SJCRH30 (cell line): ENCODE results near the gene PRSS1. TPM values are rescaled to one million over a fixed set of nuclear protein-coding genes. Genes with fewer than 3 reads are reported as not detected.
"Not testable (repeated sequence)": the region's sequence is repeated elsewhere in the genome, so short reads cannot be mapped to it uniquely, and the experiment has no call there.

ENCODE experiments used
- DNase-seq, 2 experiments: peaks; one replicate each; pipeline ENCODE4 v3.0.0-alpha.2; 2015 to 2020
- H3K27ac ChIP-seq: fragments of 250-450 bp; sonication (Bioruptor Pico); 2 replicates; pipeline ENCODE4 v1.5.1; 2020; ENCODE audit warnings: mild to moderate bottlenecking, moderate library complexity
- H3K27me3 ChIP-seq: fragments of 250-450 bp; sonication (Bioruptor Pico); 2 replicates; pipeline ENCODE4 v1.5.1; 2020; ENCODE audit warnings: mild to moderate bottlenecking, moderate library complexity
- H3K36me3 ChIP-seq: fragments of 250-450 bp; sonication (Bioruptor Pico); 2 replicates; pipeline ENCODE4 v1.5.1; 2020; ENCODE audit warnings: mild to moderate bottlenecking, moderate library complexity
- H3K4me1 ChIP-seq: fragments of 250-450 bp; sonication (Bioruptor Pico); 2 replicates; pipeline ENCODE4 v1.5.1; 2020; ENCODE audit warnings: mild to moderate bottlenecking, moderate library complexity
- H3K4me3 ChIP-seq: fragments of 250-450 bp; sonication (Bioruptor Pico); 2 replicates; pipeline ENCODE4 v1.5.1; 2020; ENCODE audit warnings: mild to moderate bottlenecking, moderate library complexity
- H3K9me3 ChIP-seq: fragments of 250-450 bp; sonication (Bioruptor Pico); replicated peaks from 2 replicates; pipeline ENCODE4 v1.5.1; 2020; ENCODE audit warnings: mild to moderate bottlenecking, moderate library complexity
- total RNA-seq: library from RNA; depleted of rRNA; stranded (reverse); fragments of >200 nt; shearing (Covaris generic); gene quantifications from 2 replicates; pipeline ENCODE4 v1.2.3, GENCODE V29; 2014; rRNA removed

PRSS1 gene
- total RNA-seq: not detected in 2 replicates

- Histone ChIP-seq H3K9me3 (no peaks in the 10 kb centered on the region), H3K27ac (no peak within 1 kb of the TSS), H3K4me3 (no peak within 1 kb of the TSS), H3K27me3 (no peaks in the 10 kb centered on the region), H3K36me3 (no peaks in the 10 kb centered on the region), H3K4me1 (no peaks in the 10 kb centered on the region)
- DNase-seq: no peak
Observed at GRCh38 chr7:142749218-142749993, at the start of gene PRSS1. Gene PRSS1, plus strand, starts transcription at chr7:142749472. Its CDS starts 13 bp downstream, at chr7:142749485.

- H3K27ac ChIP-seq, H3K27me3 ChIP-seq, H3K4me1 ChIP-seq, H3K4me3 ChIP-seq, H3K9me3 ChIP-seq, DNase-seq, H3K36me3 ChIP-seq: not testable (repeated sequence)
Observed at GRCh38 chr7:142700935-142701334, 48.3 kb upstream of the PRSS1 start.

- no peaks in the 10 kb centered on the region for H3K36me3 ChIP-seq
- H3K27ac ChIP-seq: no peak overlapping the region
- DNase-seq: no peak
- H3K4me1 ChIP-seq: no peaks in the 10 kb centered on the region
- H3K4me3 ChIP-seq: no peak overlapping the region
- no peaks in the 10 kb centered on the region; the same call in 1 of the 2 replicates for H3K27me3 ChIP-seq
- no peaks in the 10 kb centered on the region for H3K9me3 ChIP-seq
Observed at GRCh38 chr7:142703655-142704305, 45.5 kb upstream of the PRSS1 start.

- DNase-seq, H3K36me3 ChIP-seq, H3K4me1 ChIP-seq, H3K4me3 ChIP-seq, H3K9me3 ChIP-seq, H3K27ac ChIP-seq: not testable (repeated sequence)
- peaks cover 11% of the 10 kb centered on the region; the same call in 1 of the 2 replicates for H3K27me3 ChIP-seq
Observed at GRCh38 chr7:142708726-142709125, 40.5 kb upstream of the PRSS1 start.

- no peaks in the 10 kb centered on the region for H3K9me3 ChIP-seq
- H3K27me3 ChIP-seq: peaks cover 11% of the 10 kb centered on the region; the same call in 1 of the 2 replicates
- no peak for DNase-seq
- H3K4me1 ChIP-seq: no peaks in the 10 kb centered on the region
- no peaks in the 10 kb centered on the region for H3K36me3 ChIP-seq
- no peak overlapping the region for H3K27ac ChIP-seq
- no peak overlapping the region for H3K4me3 ChIP-seq
Observed at GRCh38 chr7:142709921-142710320, 39.4 kb upstream of the PRSS1 start.

DNA sequence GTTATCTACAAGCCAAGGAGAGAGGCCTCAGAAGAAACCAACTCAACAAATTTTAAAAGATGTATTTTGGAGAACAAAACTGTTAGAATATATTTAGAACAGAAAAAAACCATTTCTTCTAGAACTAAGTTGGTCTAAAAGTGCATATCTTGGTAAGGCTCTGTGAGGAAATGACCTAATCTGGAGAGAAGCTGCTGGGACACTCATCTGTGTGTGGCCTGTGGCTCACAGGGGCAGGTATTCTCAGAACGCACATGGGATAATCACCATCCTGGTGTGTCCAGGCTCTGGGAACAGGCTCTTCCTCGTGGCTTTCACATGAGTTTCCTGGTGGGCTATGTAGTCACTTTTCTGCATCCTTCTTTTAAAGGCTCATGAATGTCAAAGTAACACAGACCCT lies 38.1 kb upstream of the PRSS1 start:
- Histone ChIP-seq H3K36me3 (no peaks in the 10 kb centered on the region), H3K4me1 (no peaks in the 10 kb centered on the region), H3K27me3 (peaks cover 11% of the 10 kb centered on the region; the same call in 1 of the 2 replicates), H3K4me3 (no peak overlapping the region), H3K9me3 (no peaks in the 10 kb centered on the region), H3K27ac (no peak overlapping the region)
- no peak for DNase-seq

- Histone ChIP-seq H3K36me3 (no peaks in the 10 kb centered on the region), H3K4me3 (no peak overlapping the region), H3K9me3 (no peaks in the 10 kb centered on the region), H3K27ac (no peak overlapping the region), H3K4me1 (no peaks in the 10 kb centered on the region), H3K27me3 (peaks cover 11% of the 10 kb centered on the region; the same call in 1 of the 2 replicates)
- DNase-seq: peak in 1 of 2 experiments; percentile 39
Observed at GRCh38 chr7:142711746-142712616, 37.3 kb upstream of the PRSS1 start.

DNA sequence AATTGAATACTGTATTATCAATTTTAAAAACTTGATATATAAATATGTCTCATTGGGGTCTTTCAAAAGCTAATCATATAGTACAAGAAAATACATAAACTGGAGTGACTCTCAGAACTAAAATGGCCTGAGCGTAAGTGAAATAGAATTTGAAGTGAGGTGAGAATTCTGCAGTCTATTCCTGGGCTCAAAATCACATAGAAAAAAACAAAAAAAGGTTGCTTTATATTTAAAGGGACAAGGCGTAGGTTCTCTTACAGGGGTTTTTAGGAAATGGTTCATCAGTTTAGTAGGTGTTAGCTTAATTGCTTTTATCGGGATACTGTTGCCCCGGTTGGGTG lies 36.7 kb upstream of the PRSS1 start:
- peaks cover 11% of the 10 kb centered on the region; the same call in 1 of the 2 replicates for H3K27me3 ChIP-seq
- no peaks in the 10 kb centered on the region for H3K36me3 ChIP-seq
- H3K4me1 ChIP-seq: no peaks in the 10 kb centered on the region
- no peak overlapping the region for H3K27ac ChIP-seq
- H3K9me3 ChIP-seq: no peaks in the 10 kb centered on the region
- no peak for DNase-seq
- no peak overlapping the region for H3K4me3 ChIP-seq

DNA sequence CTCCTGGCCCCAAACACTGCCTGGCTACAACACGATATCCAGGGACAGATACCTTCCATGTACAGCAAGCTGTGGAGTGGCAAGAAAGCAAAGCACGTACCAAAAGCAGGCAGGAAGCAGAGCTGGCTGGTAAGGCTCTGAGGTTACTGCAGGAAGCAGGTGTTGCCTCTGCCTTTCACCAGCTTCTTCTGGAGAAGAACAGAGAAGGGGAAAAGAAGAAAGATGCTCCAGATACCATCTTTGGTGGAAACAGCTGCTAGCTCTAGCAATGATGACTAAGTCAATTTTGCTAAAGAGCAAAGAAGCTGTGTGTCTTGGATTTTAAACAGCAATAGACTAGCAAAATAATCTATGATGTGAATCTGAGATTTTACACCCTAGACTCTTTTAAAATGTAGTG lies 34.9 kb upstream of the PRSS1 start:
- H3K36me3 ChIP-seq: no peaks in the 10 kb centered on the region
- H3K27me3 ChIP-seq: peaks cover 7% of the 10 kb centered on the region; the same call in 1 of the 2 replicates
- no peaks in the 10 kb centered on the region for H3K9me3 ChIP-seq
- no peak overlapping the region for H3K27ac ChIP-seq
- H3K4me3 ChIP-seq: no peak overlapping the region
- peak; percentile 4 to 26 for DNase-seq
- no peaks in the 10 kb centered on the region for H3K4me1 ChIP-seq

DNA sequence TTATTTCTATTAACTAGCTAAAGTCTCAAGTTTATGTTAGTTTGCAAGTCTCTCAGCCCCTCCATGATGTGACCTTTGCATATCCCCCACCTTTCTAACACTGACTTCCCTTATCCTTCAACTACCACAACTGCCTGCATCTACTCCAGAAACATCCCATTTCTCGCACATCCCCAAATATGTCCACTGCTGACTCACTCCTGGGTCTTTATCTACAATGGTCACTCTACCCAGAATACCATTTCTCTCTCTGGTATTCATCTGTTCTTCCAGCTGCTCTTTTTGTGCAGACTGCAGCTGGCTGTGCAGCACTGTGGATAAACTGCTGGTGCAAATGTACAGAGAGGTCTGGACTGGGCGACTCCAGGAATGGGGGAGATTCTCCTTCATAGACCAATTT lies 32.7 kb upstream of the PRSS1 start:
- H3K27ac ChIP-seq: no peak overlapping the region
- no peaks in the 10 kb centered on the region for H3K4me1 ChIP-seq
- DNase-seq: no peak
- no peaks in the 10 kb centered on the region for H3K9me3 ChIP-seq
- H3K36me3 ChIP-seq: no peaks in the 10 kb centered on the region
- peaks cover 4% of the 10 kb centered on the region; the same call in 1 of the 2 replicates for H3K27me3 ChIP-seq
- H3K4me3 ChIP-seq: no peak overlapping the region

DNA sequence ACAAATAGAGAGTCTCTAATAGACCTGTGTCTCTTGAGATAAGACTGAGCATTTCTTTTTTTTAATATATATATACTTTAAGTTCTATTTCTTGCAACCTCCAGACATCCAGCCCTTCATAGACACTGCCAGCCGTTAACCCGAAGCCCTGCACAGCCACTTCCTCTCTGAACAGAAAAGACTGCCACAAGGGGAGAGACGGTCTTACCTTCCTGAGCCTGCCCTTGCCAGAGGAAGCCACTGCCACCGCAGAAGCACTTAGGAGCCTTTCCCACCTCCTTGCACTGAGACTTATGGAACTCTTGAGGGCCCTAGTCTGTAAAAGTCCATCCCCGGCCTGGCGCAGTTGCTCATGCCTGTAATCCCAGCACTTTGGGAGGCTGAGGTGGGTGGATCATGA lies 31.8 kb upstream of the PRSS1 start:
- Histone ChIP-seq H3K27ac (no peak overlapping the region), H3K4me3 (no peak overlapping the region), H3K9me3 (no peaks in the 10 kb centered on the region), H3K27me3 (no peaks in the 10 kb centered on the region), H3K4me1 (no peaks in the 10 kb centered on the region), H3K36me3 (no peaks in the 10 kb centered on the region)
- DNase-seq: no peak

GRCh38 chr7:142718313-142718712 lies 31.0 kb upstream of the PRSS1 start:
- DNase-seq: no peak
- no peaks in the 10 kb centered on the region for H3K4me1 ChIP-seq
- H3K27ac ChIP-seq: no peak overlapping the region
- no peaks in the 10 kb centered on the region for H3K27me3 ChIP-seq
- no peaks in the 10 kb centered on the region for H3K9me3 ChIP-seq
- no peak overlapping the region for H3K4me3 ChIP-seq
- H3K36me3 ChIP-seq: no peaks in the 10 kb centered on the region

DNA sequence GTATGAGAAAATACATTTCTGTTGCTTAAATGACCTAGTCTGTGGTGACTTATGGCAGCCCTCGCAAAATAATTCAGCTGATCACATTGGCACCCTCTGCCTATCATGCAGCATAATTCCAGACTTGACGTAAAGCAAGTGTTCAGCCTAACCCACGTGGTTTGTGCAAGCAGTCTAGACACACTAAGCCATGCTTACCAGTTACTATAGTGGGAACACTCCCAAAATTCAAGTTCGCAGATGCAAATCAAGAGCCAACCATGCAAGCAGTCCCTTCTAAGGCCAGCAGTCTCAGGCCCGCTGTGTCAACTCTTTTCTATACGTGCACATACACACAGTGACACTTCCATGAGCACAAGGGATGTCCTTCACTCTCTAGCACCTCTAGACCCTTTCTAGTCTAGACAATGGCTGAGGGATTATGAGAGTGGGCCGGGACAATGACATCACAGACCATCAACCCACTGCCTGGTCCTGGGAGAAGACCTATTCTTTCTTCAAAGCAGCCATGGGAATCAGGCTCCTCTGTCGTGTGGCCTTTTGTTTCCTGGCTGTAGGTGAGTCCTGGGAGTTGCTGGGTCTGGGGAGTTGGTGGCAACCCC lies 29.0 kb upstream of the PRSS1 start:
- H3K36me3 ChIP-seq: no peaks in the 10 kb centered on the region
- H3K4me3 ChIP-seq: no peak overlapping the region
- H3K27me3 ChIP-seq: no peaks in the 10 kb centered on the region
- H3K9me3 ChIP-seq: peaks cover 3% of the 10 kb centered on the region; the same call in 1 of the 2 replicates
- H3K4me1 ChIP-seq: no peaks in the 10 kb centered on the region
- no peak overlapping the region for H3K27ac ChIP-seq
- DNase-seq: no peak

DNA sequence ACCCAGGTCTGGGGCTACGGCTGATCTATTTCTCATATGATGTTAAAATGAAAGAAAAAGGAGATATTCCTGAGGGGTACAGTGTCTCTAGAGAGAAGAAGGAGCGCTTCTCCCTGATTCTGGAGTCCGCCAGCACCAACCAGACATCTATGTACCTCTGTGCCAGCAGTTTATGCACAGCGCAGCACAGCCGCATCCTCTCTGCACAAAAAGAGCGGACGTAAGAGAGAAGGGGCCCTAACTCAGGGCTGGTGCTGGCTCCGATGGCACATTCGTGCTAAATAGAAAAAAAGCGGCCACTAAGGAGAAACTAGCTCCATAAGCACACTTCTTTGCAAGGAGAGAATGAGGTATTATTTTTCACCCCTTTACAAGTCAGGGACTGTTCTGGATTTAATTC lies 28.3 kb upstream of the PRSS1 start:
- no peaks in the 10 kb centered on the region for H3K27me3 ChIP-seq
- no peak for DNase-seq
- no peak overlapping the region for H3K4me3 ChIP-seq
- H3K36me3 ChIP-seq: no peaks in the 10 kb centered on the region
- H3K4me1 ChIP-seq: no peaks in the 10 kb centered on the region
- H3K9me3 ChIP-seq: peaks cover 3% of the 10 kb centered on the region; the same call in 1 of the 2 replicates
- H3K27ac ChIP-seq: no peak overlapping the region
